SK-N-SH treated with all-trans-retinoic acid at 6 μM for 48 hours (cell line): ENCODE results near the gene PEX1.
A peak's percentile ranks its signal among the peaks of the same experiment; 100 is the strongest.

Experiments
- ATAC-seq: fragments of 200-7000 bp; cut with Tn5 transposase; 3 replicates; pipeline ENCODE4 v1.9.1; 2020; ENCODE audit warnings: mild to moderate bottlenecking, moderate library complexity
- ARNTL ChIP-seq: fragments of 450-650 bp; formaldehyde crosslinking; IDR thresholded peaks from 2 replicates; pipeline ENCODE4 v1.5.0; 2020; ENCODE audit warnings: low read depth, mild to moderate bottlenecking, moderate library complexity, borderline replicate concordance
- BACH2 ChIP-seq: fragments of 250-450 bp; sonication (Bioruptor Pico); IDR thresholded peaks from 2 replicates; pipeline ENCODE4 v1.9.0; 2021; ENCODE audit warnings: mild to moderate bottlenecking, borderline replicate concordance
- CSDC2 ChIP-seq: fragments of 250-450 bp; sonication (Bioruptor Pico); IDR thresholded peaks from 2 replicates; pipeline ENCODE4 v1.5.0; 2020; ENCODE audit warnings: mild to moderate bottlenecking, moderate library complexity
- ESRRG ChIP-seq: fragments of 250-450 bp; sonication (Bioruptor Pico); IDR thresholded peaks from 2 replicates; pipeline ENCODE4 v1.6.1; 2021; ENCODE audit warnings: mild to moderate bottlenecking
- GLIS3 ChIP-seq: fragments of 250-450 bp; sonication (Bioruptor Pico); IDR thresholded peaks from 2 replicates; pipeline ENCODE4 v1.5.0; 2020; ENCODE audit warnings: mild to moderate bottlenecking, moderate library complexity
- ISL1 ChIP-seq: fragments of 250-450 bp; sonication (Bioruptor Pico); IDR thresholded peaks from 2 replicates; pipeline ENCODE4 v2.1.2; 2022; ENCODE audit warnings: mild to moderate bottlenecking, moderate library complexity
- OSR1 ChIP-seq: fragments of 250-450 bp; sonication (Bioruptor Pico); IDR thresholded peaks from 2 replicates; pipeline ENCODE4 v1.8.0; 2022; ENCODE audit warnings: moderate library complexity, mild to moderate bottlenecking, inconsistent platforms
- RARB ChIP-seq: fragments of 250-450 bp; sonication (Bioruptor Pico); IDR thresholded peaks from 2 replicates; pipeline ENCODE4 v1.8.0; 2021; ENCODE audit warnings: mild to moderate bottlenecking, moderate library complexity
- SNAI2 ChIP-seq: fragments of 250-450 bp; sonication (Bioruptor Pico); IDR thresholded peaks from 2 replicates; pipeline ENCODE4 v1.5.0; 2020; ENCODE audit warnings: mild to moderate bottlenecking, moderate library complexity
- TCF4 ChIP-seq: fragments of 250-450 bp; sonication (Bioruptor Pico); IDR thresholded peaks from 2 replicates; pipeline ENCODE4 v1.8.0; 2021; ENCODE audit warnings: mild to moderate bottlenecking, moderate library complexity, borderline replicate concordance
- TOX ChIP-seq: fragments of 250-450 bp; sonication (Bioruptor Pico); IDR thresholded peaks from 2 replicates; pipeline ENCODE4 v1.8.0; 2021; ENCODE audit warnings: mild to moderate bottlenecking, moderate library complexity, borderline replicate concordance
- ZC3H10 ChIP-seq: fragments of 250-450 bp; sonication (Bioruptor Pico); IDR thresholded peaks from 2 replicates; pipeline ENCODE4 v1.5.1; 2021; ENCODE audit warnings: mild to moderate bottlenecking, moderate library complexity
- ZFP3 ChIP-seq: fragments of 250-450 bp; sonication (Bioruptor Pico); IDR thresholded peaks from 2 replicates; pipeline ENCODE4 v1.5.0; 2020; ENCODE audit warnings: mild to moderate bottlenecking, moderate library complexity
- ZFP30 ChIP-seq: fragments of 450-650 bp; formaldehyde crosslinking; IDR thresholded peaks from 2 replicates; pipeline ENCODE4 v1.5.0; 2022; ENCODE audit warnings: mild to moderate bottlenecking, moderate library complexity
- ZNF565 ChIP-seq: fragments of 450-650 bp; formaldehyde crosslinking; conservative IDR thresholded peaks from 2 replicates; pipeline ENCODE4 v1.5.0; 2020; ENCODE audit warnings: low read depth, mild to moderate bottlenecking, moderate library complexity
- ZNF70 ChIP-seq: fragments of 450-650 bp; formaldehyde crosslinking; IDR thresholded peaks from 2 replicates; pipeline ENCODE4 v1.5.0; 2020; ENCODE audit warnings: mild to moderate bottlenecking, moderate library complexity
- ZNF8 ChIP-seq: fragments of 450-650 bp; formaldehyde crosslinking; IDR thresholded peaks from 2 replicates; pipeline ENCODE4 v1.5.0; 2020; ENCODE audit warnings: mild to moderate bottlenecking, moderate library complexity
- TF ChIP-seq, protein P1 (sequence below): fragments of 250-450 bp; sonication (Bioruptor Pico); IDR thresholded peaks from 2 replicates; pipeline ENCODE4 v1.5.0; 2020; ENCODE audit warnings: mild to moderate bottlenecking, moderate library complexity
- TF ChIP-seq, protein P2 (sequence below): fragments of 250-450 bp; sonication (Bioruptor Pico); IDR thresholded peaks from 2 replicates; pipeline ENCODE4 v1.5.1; 2021; ENCODE audit warnings: mild to moderate bottlenecking, moderate library complexity
- TF ChIP-seq, protein P3 (sequence below): fragments of 250-450 bp; sonication (Bioruptor Pico); IDR thresholded peaks from 2 replicates; pipeline ENCODE4 v1.8.0; 2020; ENCODE audit warnings: mild to moderate bottlenecking, moderate library complexity, borderline replicate concordance
- TF ChIP-seq, protein P4 (sequence below): fragments of 250-450 bp; sonication (Bioruptor Pico); IDR thresholded peaks from 2 replicates; pipeline ENCODE4 v1.5.1; 2020; ENCODE audit warnings: low read depth, mild to moderate bottlenecking, moderate library complexity
- TF ChIP-seq, protein P5 (sequence below): fragments of 250-450 bp; sonication (Bioruptor Pico); IDR thresholded peaks from 2 replicates; pipeline ENCODE4 v1.8.0; 2021; ENCODE audit warnings: low read depth, mild to moderate bottlenecking, moderate library complexity, borderline replicate concordance

PEX1 gene

DNA sequence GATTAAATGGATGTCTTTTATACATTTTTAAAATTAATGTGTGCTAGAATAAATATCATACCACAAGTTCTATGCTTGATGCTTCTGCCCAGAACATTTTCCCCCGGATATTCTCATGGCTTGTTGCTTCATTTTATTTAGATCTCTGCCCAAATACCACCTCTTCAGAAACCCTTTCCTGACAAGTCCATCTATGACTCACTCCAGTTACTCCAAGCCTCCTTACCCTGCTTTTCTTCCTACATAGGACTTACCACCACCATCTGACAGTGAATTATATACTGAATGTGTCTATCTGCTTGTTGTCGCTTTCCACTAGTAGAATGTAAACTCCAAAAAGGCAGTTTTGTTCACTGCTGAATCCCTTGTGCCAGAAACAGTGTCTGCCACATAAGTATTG is 31.4 kb downstream of the PEX1 start:
- TF ChIP-seq, protein P1, sequence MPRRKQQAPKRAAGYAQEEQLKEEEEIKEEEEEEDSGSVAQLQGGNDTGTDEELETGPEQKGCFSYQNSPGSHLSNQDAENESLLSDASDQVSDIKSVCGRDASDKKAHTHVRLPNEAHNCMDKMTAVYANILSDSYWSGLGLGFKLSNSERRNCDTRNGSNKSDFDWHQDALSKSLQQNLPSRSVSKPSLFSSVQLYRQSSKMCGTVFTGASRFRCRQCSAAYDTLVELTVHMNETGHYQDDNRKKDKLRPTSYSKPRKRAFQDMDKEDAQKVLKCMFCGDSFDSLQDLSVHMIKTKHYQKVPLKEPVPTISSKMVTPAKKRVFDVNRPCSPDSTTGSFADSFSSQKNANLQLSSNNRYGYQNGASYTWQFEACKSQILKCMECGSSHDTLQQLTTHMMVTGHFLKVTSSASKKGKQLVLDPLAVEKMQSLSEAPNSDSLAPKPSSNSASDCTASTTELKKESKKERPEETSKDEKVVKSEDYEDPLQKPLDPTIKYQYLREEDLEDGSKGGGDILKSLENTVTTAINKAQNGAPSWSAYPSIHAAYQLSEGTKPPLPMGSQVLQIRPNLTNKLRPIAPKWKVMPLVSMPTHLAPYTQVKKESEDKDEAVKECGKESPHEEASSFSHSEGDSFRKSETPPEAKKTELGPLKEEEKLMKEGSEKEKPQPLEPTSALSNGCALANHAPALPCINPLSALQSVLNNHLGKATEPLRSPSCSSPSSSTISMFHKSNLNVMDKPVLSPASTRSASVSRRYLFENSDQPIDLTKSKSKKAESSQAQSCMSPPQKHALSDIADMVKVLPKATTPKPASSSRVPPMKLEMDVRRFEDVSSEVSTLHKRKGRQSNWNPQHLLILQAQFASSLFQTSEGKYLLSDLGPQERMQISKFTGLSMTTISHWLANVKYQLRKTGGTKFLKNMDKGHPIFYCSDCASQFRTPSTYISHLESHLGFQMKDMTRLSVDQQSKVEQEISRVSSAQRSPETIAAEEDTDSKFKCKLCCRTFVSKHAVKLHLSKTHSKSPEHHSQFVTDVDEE, result no peak
- TF ChIP-seq ZNF565 (CRISPR knock-in tag) (no peak), SNAI2 (CRISPR knock-in tag) (no peak), ZNF8 (CRISPR knock-in tag) (no peak), ESRRG (CRISPR knock-in tag) (no peak), ISL1 (CRISPR knock-in tag) (no peak), ZNF70 (CRISPR knock-in tag) (no peak), ZFP3 (CRISPR knock-in tag) (no peak), RARB (CRISPR knock-in tag) (no peak), TOX (CRISPR knock-in tag) (no peak), ZC3H10 (no peak)
- TF ChIP-seq, protein P2, sequence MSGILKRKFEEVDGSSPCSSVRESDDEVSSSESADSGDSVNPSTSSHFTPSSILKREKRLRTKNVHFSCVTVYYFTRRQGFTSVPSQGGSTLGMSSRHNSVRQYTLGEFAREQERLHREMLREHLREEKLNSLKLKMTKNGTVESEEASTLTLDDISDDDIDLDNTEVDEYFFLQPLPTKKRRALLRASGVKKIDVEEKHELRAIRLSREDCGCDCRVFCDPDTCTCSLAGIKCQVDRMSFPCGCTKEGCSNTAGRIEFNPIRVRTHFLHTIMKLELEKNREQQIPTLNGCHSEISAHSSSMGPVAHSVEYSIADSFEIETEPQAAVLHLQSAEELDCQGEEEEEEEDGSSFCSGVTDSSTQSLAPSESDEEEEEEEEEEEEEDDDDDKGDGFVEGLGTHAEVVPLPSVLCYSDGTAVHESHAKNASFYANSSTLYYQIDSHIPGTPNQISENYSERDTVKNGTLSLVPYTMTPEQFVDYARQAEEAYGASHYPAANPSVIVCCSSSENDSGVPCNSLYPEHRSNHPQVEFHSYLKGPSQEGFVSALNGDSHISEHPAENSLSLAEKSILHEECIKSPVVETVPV (CRISPR knock-in tag), result no peak
- ATAC-seq, result peak; percentile 44; the same call in 1 of the 3 replicates

DNA sequence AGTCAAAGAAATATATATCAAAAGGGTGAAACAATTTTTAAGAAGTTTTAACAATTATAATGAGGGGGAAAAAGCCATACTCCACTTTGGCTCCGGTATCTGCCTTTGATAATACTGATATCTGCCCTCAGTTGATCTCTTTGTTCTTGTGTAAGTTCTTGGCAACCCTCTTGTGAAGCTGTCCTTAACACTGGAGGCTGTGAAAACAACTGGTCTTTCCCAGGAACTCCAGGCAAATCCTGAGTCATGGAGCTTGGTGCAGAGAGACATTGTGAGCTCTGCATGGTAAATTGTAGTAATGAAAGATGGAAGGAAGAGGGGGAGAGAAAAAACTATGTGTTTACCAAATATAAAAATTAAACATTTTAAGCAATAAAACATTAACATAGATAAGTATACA is 38.7 kb downstream of the PEX1 start:
- no peak for ATAC-seq
- TF ChIP-seq OSR1 (CRISPR knock-in tag), result no peak
- TF ChIP-seq, protein P2 (CRISPR knock-in tag), result no peak
- TF ChIP-seq, protein P3, sequence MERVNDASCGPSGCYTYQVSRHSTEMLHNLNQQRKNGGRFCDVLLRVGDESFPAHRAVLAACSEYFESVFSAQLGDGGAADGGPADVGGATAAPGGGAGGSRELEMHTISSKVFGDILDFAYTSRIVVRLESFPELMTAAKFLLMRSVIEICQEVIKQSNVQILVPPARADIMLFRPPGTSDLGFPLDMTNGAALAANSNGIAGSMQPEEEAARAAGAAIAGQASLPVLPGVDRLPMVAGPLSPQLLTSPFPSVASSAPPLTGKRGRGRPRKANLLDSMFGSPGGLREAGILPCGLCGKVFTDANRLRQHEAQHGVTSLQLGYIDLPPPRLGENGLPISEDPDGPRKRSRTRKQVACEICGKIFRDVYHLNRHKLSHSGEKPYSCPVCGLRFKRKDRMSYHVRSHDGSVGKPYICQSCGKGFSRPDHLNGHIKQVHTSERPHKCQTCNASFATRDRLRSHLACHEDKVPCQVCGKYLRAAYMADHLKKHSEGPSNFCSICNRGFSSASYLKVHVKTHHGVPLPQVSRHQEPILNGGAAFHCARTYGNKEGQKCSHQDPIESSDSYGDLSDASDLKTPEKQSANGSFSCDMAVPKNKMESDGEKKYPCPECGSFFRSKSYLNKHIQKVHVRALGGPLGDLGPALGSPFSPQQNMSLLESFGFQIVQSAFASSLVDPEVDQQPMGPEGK (CRISPR knock-in tag), result no peak
- no peak for TF ChIP-seq ISL1 (CRISPR knock-in tag)
- no peak for TF ChIP-seq TCF4 (CRISPR knock-in tag)
- TF ChIP-seq RARB (CRISPR knock-in tag), result no peak
- TF ChIP-seq ZFP30 (CRISPR knock-in tag), result no peak
- TF ChIP-seq BACH2, result no peak
- no peak for TF ChIP-seq GLIS3
- TF ChIP-seq TOX (CRISPR knock-in tag), result no peak
- no peak for TF ChIP-seq SNAI2 (CRISPR knock-in tag)
- TF ChIP-seq, protein P4, sequence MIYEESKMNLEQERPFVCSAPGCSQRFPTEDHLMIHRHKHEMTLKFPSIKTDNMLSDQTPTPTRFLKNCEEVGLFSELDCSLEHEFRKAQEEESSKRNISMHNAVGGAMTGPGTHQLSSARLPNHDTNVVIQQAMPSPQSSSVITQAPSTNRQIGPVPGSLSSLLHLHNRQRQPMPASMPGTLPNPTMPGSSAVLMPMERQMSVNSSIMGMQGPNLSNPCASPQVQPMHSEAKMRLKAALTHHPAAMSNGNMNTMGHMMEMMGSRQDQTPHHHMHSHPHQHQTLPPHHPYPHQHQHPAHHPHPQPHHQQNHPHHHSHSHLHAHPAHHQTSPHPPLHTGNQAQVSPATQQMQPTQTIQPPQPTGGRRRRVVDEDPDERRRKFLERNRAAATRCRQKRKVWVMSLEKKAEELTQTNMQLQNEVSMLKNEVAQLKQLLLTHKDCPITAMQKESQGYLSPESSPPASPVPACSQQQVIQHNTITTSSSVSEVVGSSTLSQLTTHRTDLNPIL (CRISPR knock-in tag), result no peak
- no peak for TF ChIP-seq CSDC2 (CRISPR knock-in tag)
- TF ChIP-seq, all 23 proteins: peak for 0

DNA sequence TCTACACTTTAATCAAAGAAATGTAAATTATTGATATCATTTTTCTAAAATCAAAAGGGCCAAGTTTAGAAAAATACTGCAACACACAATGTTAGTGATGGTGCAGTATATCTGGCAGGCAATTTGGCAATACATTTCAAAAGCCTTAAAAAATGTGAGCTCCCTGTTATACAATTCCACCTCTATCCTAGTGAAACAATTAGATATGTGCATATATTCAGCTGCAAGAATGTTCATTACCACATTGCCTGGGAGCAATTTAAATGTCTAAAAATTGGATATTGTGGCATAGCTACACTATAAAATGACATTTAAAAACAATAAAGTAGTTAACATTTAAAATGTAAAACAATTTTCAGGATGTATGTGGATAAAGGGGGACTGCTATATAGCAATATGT is 40.5 kb downstream of the PEX1 start:
- TF ChIP-seq ZC3H10 (no peak), ARNTL (CRISPR knock-in tag) (no peak), TOX (CRISPR knock-in tag) (no peak)
- TF ChIP-seq, protein P5, sequence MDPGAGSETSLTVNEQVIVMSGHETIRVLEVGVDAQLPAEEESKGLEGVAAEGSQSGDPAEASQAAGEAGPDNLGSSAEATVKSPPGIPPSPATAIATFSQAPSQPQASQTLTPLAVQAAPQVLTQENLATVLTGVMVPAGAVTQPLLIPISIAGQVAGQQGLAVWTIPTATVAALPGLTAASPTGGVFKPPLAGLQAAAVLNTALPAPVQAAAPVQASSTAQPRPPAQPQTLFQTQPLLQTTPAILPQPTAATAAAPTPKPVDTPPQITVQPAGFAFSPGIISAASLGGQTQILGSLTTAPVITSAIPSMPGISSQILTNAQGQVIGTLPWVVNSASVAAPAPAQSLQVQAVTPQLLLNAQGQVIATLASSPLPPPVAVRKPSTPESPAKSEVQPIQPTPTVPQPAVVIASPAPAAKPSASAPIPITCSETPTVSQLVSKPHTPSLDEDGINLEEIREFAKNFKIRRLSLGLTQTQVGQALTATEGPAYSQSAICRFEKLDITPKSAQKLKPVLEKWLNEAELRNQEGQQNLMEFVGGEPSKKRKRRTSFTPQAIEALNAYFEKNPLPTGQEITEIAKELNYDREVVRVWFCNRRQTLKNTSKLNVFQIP (CRISPR knock-in tag), result no peak
- TF ChIP-seq, protein P4 (CRISPR knock-in tag), result no peak
- no peak for ATAC-seq
